ENCODE data around the gene NUDT13. TPM values are rescaled to one million over a fixed set of nuclear protein-coding genes. Genes with fewer than 3 reads are reported as not detected.

The NUDT13 gene
- total and polyA plus RNA-seq, 9 of the 15 experiments (the other 6 are each of a cell fraction or from before 2014, with no cell fraction given) = 4.7 to 11.1 (median 5.6) TPM

DNA sequence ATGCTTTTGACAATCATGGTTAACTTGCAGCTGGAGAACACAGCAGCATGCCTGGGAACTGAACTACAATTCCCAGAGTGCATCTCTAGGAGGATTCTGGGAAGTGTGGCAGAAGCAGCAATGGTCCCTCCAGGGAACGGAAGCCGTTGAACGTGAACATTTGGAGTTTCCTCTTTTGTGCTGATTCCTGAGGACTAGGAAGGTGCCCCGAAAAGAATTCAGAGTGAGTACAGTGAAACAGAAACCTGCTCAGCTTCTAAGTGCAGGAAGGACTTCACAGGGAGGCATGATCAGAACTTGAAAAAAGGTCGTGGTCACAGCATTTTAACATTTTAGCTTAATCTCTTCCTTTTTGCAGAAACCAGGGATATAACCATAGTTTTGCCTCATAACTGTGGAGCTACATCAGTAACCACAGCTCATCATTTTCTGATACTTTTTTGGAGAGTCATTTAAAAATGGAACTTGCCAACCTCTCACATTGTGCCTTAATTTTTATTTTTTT is at the start of gene NUDT13 (continued):
- TF ChIP-seq, protein P1, sequence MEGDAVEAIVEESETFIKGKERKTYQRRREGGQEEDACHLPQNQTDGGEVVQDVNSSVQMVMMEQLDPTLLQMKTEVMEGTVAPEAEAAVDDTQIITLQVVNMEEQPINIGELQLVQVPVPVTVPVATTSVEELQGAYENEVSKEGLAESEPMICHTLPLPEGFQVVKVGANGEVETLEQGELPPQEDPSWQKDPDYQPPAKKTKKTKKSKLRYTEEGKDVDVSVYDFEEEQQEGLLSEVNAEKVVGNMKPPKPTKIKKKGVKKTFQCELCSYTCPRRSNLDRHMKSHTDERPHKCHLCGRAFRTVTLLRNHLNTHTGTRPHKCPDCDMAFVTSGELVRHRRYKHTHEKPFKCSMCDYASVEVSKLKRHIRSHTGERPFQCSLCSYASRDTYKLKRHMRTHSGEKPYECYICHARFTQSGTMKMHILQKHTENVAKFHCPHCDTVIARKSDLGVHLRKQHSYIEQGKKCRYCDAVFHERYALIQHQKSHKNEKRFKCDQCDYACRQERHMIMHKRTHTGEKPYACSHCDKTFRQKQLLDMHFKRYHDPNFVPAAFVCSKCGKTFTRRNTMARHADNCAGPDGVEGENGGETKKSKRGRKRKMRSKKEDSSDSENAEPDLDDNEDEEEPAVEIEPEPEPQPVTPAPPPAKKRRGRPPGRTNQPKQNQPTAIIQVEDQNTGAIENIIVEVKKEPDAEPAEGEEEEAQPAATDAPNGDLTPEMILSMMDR (IDR thresholded peaks at IDR 0.05 in 2 of 3, conservative IDR thresholded peaks at IDR 0.05 in 1 of 3; ENCODE audit: insufficient read depth in 2 of 3, low read depth in 1 of 3, low read length in 3 of 3) = peak in 1 of 3 experiments; percentile 34; a peak in 2 of 6 replicates
- TF ChIP-seq, protein P2, sequence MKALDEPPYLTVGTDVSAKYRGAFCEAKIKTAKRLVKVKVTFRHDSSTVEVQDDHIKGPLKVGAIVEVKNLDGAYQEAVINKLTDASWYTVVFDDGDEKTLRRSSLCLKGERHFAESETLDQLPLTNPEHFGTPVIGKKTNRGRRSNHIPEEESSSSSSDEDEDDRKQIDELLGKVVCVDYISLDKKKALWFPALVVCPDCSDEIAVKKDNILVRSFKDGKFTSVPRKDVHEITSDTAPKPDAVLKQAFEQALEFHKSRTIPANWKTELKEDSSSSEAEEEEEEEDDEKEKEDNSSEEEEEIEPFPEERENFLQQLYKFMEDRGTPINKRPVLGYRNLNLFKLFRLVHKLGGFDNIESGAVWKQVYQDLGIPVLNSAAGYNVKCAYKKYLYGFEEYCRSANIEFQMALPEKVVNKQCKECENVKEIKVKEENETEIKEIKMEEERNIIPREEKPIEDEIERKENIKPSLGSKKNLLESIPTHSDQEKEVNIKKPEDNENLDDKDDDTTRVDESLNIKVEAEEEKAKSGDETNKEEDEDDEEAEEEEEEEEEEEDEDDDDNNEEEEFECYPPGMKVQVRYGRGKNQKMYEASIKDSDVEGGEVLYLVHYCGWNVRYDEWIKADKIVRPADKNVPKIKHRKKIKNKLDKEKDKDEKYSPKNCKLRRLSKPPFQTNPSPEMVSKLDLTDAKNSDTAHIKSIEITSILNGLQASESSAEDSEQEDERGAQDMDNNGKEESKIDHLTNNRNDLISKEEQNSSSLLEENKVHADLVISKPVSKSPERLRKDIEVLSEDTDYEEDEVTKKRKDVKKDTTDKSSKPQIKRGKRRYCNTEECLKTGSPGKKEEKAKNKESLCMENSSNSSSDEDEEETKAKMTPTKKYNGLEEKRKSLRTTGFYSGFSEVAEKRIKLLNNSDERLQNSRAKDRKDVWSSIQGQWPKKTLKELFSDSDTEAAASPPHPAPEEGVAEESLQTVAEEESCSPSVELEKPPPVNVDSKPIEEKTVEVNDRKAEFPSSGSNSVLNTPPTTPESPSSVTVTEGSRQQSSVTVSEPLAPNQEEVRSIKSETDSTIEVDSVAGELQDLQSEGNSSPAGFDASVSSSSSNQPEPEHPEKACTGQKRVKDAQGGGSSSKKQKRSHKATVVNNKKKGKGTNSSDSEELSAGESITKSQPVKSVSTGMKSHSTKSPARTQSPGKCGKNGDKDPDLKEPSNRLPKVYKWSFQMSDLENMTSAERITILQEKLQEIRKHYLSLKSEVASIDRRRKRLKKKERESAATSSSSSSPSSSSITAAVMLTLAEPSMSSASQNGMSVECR (CRISPR knock-in tag; IDR thresholded peaks at IDR 0.05) = no peak
- TF ChIP-seq ARID2 (IDR thresholded peaks at IDR 0.05) = no peak
- TF ChIP-seq, protein P3, sequence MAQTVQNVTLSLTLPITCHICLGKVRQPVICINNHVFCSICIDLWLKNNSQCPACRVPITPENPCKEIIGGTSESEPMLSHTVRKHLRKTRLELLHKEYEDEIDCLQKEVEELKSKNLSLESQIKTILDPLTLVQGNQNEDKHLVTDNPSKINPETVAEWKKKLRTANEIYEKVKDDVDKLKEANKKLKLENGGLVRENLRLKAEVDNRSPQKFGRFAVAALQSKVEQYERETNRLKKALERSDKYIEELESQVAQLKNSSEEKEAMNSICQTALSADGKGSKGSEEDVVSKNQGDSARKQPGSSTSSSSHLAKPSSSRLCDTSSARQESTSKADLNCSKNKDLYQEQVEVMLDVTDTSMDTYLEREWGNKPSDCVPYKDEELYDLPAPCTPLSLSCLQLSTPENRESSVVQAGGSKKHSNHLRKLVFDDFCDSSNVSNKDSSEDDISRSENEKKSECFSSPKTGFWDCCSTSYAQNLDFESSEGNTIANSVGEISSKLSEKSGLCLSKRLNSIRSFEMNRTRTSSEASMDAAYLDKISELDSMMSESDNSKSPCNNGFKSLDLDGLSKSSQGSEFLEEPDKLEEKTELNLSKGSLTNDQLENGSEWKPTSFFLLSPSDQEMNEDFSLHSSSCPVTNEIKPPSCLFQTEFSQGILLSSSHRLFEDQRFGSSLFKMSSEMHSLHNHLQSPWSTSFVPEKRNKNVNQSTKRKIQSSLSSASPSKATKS (CRISPR knock-in tag; IDR thresholded peaks at IDR 0.05) = no peak
- peak; percentile 40; the same call in 1 of the 2 replicates for TF ChIP-seq NFE2 (IDR thresholded peaks at IDR 0.05; ENCODE audit: low read depth)
- TF ChIP-seq LEF1 (IDR thresholded peaks at IDR 0.05) = no peak
- TF ChIP-seq, protein P4, sequence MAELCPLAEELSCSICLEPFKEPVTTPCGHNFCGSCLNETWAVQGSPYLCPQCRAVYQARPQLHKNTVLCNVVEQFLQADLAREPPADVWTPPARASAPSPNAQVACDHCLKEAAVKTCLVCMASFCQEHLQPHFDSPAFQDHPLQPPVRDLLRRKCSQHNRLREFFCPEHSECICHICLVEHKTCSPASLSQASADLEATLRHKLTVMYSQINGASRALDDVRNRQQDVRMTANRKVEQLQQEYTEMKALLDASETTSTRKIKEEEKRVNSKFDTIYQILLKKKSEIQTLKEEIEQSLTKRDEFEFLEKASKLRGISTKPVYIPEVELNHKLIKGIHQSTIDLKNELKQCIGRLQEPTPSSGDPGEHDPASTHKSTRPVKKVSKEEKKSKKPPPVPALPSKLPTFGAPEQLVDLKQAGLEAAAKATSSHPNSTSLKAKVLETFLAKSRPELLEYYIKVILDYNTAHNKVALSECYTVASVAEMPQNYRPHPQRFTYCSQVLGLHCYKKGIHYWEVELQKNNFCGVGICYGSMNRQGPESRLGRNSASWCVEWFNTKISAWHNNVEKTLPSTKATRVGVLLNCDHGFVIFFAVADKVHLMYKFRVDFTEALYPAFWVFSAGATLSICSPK (IDR thresholded peaks at IDR 0.05; ENCODE audit: borderline replicate concordance) = no peak
- TF ChIP-seq TGIF2 (CRISPR knock-in tag; IDR thresholded peaks at IDR 0.05) = no peak
- 0 out of 2 replicates have a peak, but pooled peaks have one; percentile 48 for TF ChIP-seq ELF4 (CRISPR knock-in tag; IDR thresholded peaks at IDR 0.05)
- peak in 1 of 2 experiments; percentile 36; a peak in 1 of 4 replicates for TF ChIP-seq TBL1XR1 (IDR thresholded peaks at IDR 0.05; ENCODE audit: low read length in 2 of 2)
- TF ChIP-seq, protein P5, sequence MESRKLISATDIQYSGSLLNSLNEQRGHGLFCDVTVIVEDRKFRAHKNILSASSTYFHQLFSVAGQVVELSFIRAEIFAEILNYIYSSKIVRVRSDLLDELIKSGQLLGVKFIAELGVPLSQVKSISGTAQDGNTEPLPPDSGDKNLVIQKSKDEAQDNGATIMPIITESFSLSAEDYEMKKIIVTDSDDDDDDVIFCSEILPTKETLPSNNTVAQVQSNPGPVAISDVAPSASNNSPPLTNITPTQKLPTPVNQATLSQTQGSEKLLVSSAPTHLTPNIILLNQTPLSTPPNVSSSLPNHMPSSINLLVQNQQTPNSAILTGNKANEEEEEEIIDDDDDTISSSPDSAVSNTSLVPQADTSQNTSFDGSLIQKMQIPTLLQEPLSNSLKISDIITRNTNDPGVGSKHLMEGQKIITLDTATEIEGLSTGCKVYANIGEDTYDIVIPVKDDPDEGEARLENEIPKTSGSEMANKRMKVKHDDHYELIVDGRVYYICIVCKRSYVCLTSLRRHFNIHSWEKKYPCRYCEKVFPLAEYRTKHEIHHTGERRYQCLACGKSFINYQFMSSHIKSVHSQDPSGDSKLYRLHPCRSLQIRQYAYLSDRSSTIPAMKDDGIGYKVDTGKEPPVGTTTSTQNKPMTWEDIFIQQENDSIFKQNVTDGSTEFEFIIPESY (CRISPR knock-in tag; IDR thresholded peaks at IDR 0.05) = 0 out of 2 replicates have a peak, but pooled peaks have one; percentile 12
- TF ChIP-seq ZNF274 (IDR thresholded peaks at IDR 0.05; ENCODE audit: borderline replicate concordance, low read depth, low read length) = no peak
- TF ChIP-seq TEAD2 (tag; IDR thresholded peaks at IDR 0.05) = no peak
- TF ChIP-seq RFX1 (IDR thresholded peaks at IDR 0.05) = no peak
- no peak for TF ChIP-seq POLR3A (IDR thresholded peaks at IDR 0.05; ENCODE audit: borderline replicate concordance, extremely low read depth, insufficient read depth, insufficient read length)

Measured in K562 (cell line).